SK-N-MC (cell line): ENCODE data around the gene ARVCF.

Experiments
- EZH2 ChIP-seq: fragments of 200-600 bp; sonication (generic); IDR thresholded peaks from one replicate; pipeline ENCODE4 v1.6.1; 2017; ENCODE audit warnings: antibody characterized with exemption
- POLR2AphosphoS5 ChIP-seq: IDR thresholded peaks from 2 replicates; pipeline ENCODE4 v1.6.1; 2012; ENCODE audit warnings: mild to moderate bottlenecking, low read depth, low read length, borderline replicate concordance

DNA sequence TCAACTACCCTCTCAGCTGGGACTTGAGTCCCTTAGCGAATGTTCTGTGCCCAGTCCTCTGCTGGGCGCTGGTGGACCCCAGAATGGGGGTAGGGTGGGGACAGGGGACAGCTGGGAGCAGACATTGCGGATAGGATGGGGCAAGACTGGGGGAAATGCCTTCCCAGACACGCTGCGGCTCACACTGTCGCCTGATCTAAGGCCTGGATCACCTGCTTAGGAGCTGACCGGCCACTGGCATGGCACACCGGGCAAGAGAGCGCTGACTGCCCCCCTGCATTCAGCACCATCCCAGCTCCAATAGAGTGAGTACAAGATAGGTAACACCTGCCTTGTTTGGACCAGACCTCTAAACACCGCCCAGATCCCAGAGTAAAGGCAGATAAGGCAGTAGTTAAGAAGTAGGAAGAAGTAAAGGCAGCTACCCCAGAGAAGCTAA, 1.4 kb downstream of the ARVCF start:
- no peak for TF ChIP-seq EZH2
- TF ChIP-seq POLR2AphosphoS5, result no peak
